HG02885 (cell line): ENCODE results near the gene GPX4.
A peak's percentile ranks its signal among the peaks of the same experiment; 100 is the strongest.

Experiments used
- ATAC-seq: cut with Tn5 transposase; IDR thresholded peaks from one replicate; pipeline ENCODE4 v1.9.1; 2021; ENCODE audit warnings: mild to moderate bottlenecking; ENCODE audit not compliant: unreplicated experiment, poor library complexity

The GPX4 gene

GRCh38 chr19:1082928-1083816 is 20.6 kb upstream of the GPX4 start:
- no peak for ATAC-seq

DNA sequence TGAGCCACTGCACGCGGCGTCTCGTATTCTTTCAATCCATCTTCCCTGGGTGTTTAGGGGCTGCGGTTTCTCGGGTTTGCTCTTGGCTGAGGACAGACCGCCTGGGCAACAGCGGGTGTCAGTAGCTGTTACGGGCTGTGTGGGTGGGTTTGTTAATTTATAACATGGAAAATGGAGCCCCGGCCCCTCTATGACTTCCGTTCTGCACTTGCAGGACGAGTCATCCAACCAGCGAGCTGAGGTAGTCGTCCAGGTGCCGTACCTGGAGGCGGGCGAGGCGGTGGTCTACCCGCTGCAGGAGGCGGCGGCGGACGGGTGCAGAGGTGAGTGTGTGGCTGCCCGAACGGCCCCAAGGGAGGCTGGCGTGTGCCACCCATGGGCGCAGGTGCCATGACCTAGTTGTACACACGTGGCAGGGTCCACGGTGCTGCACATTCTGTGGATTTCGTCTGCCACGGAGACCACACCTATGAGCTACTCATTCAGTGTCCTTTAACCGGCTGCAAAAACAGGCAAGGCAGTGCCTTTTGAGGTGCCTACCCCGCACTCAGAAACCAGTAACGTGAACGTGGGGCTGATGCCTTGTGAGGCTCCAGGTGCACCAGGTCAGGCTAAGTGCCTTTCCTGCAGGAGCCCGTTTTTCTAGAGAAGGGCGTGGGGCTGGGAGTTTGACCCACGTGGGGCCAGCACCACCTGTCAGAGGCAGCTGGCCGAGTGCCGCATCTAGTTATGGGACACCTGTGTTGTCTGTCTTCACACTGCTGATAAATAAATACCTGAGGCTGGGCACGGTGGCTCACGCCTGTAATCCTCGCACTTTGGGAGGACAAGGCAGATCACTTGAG is 19.5 kb upstream of the GPX4 start:
- no peak for ATAC-seq

GRCh38 chr19:1085053-1085658 is 18.6 kb upstream of the GPX4 start:
- no peak for ATAC-seq

DNA sequence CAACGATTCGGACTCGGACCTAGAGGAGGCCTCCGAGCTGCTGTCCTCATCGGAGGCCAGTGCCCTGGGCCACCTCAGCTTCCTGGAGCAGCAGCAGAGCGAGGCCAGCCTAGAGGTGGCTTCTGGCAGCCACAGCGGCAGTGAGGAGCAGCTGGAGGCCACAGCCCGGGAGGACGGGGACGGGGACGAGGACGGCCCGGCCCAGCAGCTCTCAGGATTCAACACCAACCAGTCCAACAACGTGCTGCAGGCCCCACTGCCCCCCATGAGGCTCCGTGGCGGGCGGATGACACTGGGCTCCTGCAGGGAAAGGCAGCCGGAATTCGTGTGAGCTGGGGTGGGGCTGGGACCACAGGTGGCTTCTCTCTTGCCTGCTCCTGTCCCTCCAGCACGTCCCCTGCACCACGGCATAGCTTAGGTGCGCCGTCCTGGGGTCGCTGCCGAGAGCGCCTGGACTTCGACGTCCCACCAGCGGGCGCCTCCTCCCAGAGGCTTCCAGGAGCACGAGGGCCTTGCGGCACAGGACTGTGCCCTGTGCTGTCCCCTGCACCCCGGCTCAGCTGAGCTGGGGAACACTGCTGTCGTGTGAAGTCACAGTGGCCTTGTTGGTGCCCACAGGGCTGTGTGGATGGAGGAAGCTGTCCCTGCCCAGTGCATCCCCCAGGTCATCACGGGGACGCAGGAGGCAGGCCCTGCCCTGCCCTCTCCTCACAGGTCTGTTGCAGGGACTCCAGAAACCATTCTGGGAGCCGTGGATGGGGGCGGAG is 17.9 kb upstream of the GPX4 start:
- ATAC-seq: no peak

GRCh38 chr19:1086613-1087012 is 17.2 kb upstream of the GPX4 start:
- ATAC-seq: no peak

DNA sequence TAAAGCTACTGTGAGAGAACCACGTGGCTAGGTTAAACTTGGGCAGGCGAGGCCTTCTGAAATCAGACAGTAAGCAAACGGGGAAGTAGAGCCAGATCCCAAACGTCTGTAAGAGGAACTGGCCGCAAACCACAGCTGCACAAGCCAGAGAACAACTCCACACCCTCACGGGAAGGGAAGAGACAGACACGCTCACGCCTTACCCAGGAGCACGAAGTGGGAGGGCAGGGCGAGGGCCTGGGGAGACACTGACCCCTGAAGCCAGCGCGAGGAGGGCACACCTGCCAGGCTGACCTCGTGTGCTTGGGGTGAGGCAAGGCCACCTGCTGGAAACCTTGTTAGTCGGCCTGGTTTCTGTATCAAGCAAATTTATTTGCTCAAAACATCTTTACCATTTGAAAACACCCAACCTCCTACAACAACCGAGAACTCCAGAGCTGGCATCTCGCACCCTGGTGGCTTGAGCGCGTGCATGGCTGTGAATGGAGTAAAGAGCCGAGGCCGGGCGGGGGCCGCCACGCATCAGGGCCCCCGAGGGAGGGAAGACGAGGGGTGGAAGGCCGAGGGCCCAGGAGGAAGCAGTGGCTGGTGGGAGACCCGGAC is 15.9 kb upstream of the GPX4 start:
- ATAC-seq: no peak

GRCh38 chr19:1088416-1089010 is 15.3 kb upstream of the GPX4 start:
- no peak for ATAC-seq

GRCh38 chr19:1089126-1089771 is 14.5 kb upstream of the GPX4 start:
- ATAC-seq: no peak

- ATAC-seq: no peak
Observed at GRCh38 chr19:1089891-1090290, 13.9 kb upstream of the GPX4 start.

DNA sequence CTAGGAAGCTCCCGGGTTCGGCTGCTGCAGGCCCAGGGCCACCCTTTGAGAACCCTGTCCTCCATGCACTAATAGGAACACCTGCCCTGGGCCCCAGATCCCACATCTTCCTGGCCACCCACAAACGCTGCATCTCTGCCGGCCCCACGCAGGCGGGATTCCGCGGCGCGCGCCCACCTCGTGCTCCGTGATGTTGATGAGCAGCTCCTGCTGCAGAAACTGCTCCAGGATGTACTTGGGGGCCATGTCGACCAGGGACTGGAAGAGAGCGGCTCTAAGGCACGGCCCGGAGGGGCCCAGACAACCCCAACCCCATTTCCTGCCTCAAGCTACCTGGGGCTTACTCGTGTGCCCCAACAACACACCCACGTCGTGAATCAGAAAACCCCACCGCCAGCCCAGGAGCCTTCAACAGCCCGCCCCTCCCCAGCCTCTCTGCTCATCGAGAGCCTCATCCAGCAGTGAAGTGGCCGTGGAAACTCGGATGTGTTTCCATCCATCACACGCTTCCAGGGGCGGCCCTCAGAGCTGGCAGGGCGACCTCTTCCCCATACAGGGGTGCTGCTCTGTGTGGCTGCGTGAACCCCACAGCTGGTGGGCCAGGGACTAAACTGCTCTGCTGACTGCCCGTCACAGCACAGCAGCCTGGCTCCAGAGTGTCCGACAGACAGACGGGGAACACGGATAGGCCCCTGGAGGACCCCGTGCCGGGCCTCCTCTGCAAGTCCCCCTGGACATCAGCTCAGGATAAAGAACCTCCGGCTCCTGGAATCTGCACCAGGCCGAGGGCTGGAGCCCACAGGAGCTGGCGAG is 12.9 kb upstream of the GPX4 start:
- ATAC-seq: no peak

- no peak for ATAC-seq
Observed at GRCh38 chr19:1091544-1092175, 12.1 kb upstream of the GPX4 start.

DNA sequence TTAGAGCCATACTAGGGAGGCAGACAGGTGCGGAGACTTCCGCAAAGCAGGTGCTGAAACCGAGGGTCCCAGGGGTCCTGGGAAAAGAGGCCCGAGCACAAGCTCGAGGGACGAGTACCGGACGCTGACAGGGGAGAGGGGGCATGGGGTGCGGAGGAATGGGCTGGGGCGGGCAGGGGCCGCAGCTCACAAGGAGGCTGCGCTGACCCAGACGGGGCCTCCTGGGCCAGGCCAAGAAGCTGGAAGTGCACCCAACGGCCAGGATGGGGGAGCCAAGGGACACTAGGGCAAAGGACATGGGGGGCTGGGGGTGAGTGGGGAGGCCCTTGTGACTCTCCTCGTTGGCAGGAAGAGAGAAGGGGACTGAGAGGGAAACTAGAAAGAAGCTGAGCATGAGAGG is 10.5 kb upstream of the GPX4 start:
- no peak for ATAC-seq

- ATAC-seq: no peak
Observed at GRCh38 chr19:1093811-1094553, 9.8 kb upstream of the GPX4 start.

GRCh38 chr19:1094655-1094977 is 9.2 kb upstream of the GPX4 start:
- ATAC-seq: no peak

DNA sequence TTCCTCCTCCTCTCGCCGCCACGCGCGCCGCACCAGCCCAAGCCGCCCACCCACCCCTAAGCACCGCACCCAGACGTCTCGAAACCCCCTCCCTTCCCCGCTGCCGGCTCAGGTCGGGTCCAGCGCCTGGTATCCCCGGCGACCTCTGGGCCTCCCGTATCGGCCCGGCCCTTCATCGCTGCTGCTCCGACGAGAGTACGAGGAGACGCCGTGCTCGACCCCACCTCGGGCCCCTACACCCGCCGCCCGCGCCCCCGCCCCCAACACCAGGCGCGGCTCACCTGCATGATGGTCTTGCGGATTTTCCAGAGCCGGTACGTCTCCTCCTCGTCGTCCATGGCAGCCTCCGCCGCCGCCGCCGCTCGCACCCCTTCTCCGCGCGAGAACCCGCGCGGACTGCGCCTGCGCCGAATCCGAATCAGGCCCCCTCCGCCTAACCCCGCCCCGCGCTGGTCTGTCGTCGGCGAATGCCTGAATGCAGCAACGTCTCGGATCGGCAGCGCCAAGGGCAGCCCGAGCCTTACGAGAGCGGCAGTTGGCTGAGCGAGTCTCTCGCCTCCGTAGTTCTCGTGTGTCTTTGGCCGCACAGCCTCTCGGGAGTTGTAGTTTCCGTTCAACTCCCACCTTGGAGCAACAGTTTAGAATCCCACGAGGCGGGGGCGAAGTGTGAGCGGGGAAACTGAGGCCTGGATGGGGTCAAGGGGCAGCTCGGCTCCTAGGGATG is 8.7 kb upstream of the GPX4 start, which contains the start of gene POLR2E:
Gene POLR2E (minus strand): TSS at position 398 of the 724 bp plus-strand sequence. CDS start 60 bp downstream, at position 338.
- peak; percentile 87 for ATAC-seq

DNA sequence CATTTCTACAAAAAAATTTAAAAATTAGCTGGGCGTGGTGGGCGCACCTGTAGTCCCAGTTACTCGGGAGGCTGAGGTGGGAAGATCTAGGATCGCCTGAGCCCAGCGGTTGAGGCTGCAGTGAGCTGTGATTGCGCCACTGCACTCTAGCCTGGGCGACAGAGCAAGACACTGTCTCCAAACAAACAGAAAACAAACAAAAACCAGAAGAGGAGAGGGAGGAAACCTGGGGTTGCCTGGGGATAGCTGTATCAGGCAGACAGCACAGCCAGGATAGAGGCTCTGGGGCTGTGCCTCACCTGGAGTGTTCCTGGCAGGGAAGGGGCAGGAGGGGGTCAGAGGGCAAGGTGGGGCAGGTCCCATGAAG is 6.0 kb upstream of the GPX4 start:
- ATAC-seq: no peak
